Naive B cell (primary cell): Measurements from ENCODE around the gene TXK. TPM values are rescaled to one million over a fixed set of nuclear protein-coding genes. Genes with fewer than 3 reads are reported as not detected.

Source experiments
- ATAC-seq, 2 donors: fragments of 150-1000 bp; cut with Tn5 transposase; 2 replicates each; pipeline ENCODE4 v1.10.0; 2021; ENCODE audit warnings: low read depth in 2 of 2, mild to moderate bottlenecking in 2 of 2, moderate library complexity in 2 of 2
- DNase-seq: peaks from one replicate; pipeline ENCODE4 v3.0.0; 2022
- H3K27ac Mint-ChIP-seq, 6 donors: one replicate each; pipeline ENCODE4 v1.8.0; 2020 to 2022; ENCODE audit warnings: mild to moderate bottlenecking in 6 of 6, mixed read lengths in 6 of 6, moderate library complexity in 5 of 6, inconsistent platforms in 2 of 6
- H3K27me3 Mint-ChIP-seq, 3 donors: one replicate each; pipeline ENCODE4 v1.8.0; 2021 to 2022; ENCODE audit warnings: mixed read lengths in 3 of 3, mild to moderate bottlenecking in 1 of 3
- H3K36me3 Mint-ChIP-seq, 2 donors: one replicate each; pipeline ENCODE4 v1.8.0; 2020 to 2022; ENCODE audit warnings: mixed read lengths in 2 of 2, inconsistent platforms in 1 of 2, mild to moderate bottlenecking in 1 of 2
- H3K4me1 Mint-ChIP-seq, 3 donors: one replicate each; pipeline ENCODE4 v1.8.0; 2020 to 2022; ENCODE audit warnings: mixed read lengths in 3 of 3, inconsistent platforms in 1 of 3, mild to moderate bottlenecking in 1 of 3, moderate library complexity in 1 of 3
- H3K4me3 Mint-ChIP-seq, 8 donors: one replicate each; pipeline ENCODE4 v1.8.0; 2020 to 2022; ENCODE audit warnings: mild to moderate bottlenecking in 8 of 8, mixed read lengths in 8 of 8, moderate library complexity in 8 of 8, inconsistent platforms in 2 of 8
- H3K9me3 Mint-ChIP-seq, 7 donors: one replicate each; pipeline ENCODE4 v1.8.0; 2020 to 2022; ENCODE audit warnings: mixed read lengths in 7 of 7, mild to moderate bottlenecking in 5 of 7, inconsistent platforms in 2 of 7, moderate library complexity in 1 of 7
- polyA plus RNA-seq, 6 donors: library from polyadenylated mRNA; unstranded; fragments of 300-500 nt; fragmentation: Illumina TruSeq; gene quantifications; one replicate each; pipeline ENCODE4 v1.2.3, GENCODE V29; 2021; ENCODE audit warnings: low read depth in 6 of 6

TXK gene
- polyA plus RNA-seq, 6 donors from 2014 or later = 0.13 to 0.53 (median 0.39) TPM

DNA sequence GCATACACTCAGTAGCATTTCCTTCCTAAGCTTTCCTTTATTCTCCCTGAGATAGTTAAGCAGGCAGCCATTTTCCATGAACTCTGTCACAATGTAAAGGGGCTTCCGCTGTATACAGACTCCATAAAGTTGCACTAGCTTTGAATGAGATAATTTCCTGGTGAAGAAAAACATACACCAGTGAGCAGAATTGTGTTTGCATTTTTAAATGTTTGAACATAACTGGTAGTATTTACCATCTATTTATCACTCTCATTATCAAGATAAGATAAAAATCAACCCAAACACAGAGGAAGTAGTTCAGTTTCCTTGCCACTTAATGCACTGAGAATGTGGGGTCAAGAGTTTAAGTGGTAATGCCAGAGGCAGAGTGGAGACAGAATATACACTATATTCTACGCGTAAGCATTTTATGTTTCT is 54.1 kb downstream of the TXK start:
- Mint-ChIP-seq H3K9me3 (no peaks in the 10 kb centered on the region), H3K36me3 (no peaks in the 10 kb centered on the region), H3K4me1 (peaks cover 0 to 6% (median 0%) of the 10 kb centered on the region in 3 donors), H3K27me3 (peaks cover 0 to 15% (median 11%) of the 10 kb centered on the region in 3 donors), H3K27ac (peak overlapping the region in 1 of 6 donors; percentile 10), H3K4me3 (no peak overlapping the region)
- ATAC-seq = no peak
- DNase-seq = no peak

DNA sequence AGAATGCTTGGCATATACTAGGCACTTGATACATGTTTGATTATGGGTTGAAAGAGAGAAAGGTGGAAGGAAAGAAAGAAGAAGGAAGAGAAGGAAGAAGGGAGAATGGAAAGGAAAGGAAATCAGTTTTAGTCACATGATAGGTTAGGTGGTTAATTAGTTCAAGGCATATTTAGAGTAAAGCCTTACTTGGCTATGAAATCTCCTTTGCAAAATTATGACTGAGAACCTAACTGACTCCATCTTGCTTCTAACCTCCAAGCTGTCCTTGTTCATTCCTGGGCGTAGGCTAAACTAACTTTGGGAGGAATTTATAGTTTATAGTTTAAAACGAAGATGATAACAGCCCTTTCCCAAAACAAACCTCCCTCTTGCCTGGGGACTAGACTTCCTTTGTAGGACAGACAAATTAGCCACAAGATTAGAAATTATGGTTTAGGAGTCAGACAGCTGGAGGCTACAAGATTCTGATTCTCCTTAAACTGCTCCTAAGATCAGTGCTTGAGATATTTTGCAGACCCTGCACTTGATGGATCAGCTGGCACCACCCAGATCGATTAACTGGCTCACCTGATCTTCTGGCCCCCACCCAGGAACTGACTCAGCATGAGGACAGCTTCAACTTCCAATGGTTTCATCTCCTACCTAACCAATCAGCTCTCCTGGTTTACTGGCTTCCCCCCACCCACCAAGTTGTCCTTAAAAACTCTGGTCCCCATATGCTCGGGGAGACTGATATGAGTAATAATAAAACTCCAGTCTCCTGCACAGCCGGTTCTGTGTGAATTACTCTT is 55.0 kb downstream of the TXK start:
- DNase-seq = no peak
- Mint-ChIP-seq H3K4me3 (no peak overlapping the region), H3K27me3 (peaks cover 0 to 15% (median 11%) of the 10 kb centered on the region in 3 donors), H3K9me3 (no peaks in the 10 kb centered on the region), H3K27ac (no peak overlapping the region), H3K4me1 (peaks cover 0 to 6% (median 0%) of the 10 kb centered on the region in 3 donors), H3K36me3 (no peaks in the 10 kb centered on the region)
- no peak for ATAC-seq

DNA sequence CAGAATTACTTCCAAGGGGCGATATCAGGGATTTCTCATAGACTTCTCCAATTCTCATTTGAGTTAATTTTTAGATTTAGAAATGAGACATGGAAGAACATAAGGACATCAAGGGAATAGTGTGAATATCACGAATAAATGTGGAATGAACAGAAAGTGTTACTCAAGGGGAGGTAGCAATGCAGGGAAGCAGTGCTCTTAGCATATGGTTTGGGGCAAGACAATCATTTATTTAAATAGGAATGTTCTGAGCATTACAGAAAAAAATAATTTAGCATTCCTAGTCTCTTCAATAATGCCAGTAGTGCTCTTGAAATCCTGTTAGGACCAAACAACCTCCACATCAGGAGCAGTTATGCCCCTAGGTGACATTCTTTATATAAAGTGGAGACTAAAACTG is 55.6 kb downstream of the TXK start:
- no peak overlapping the region for H3K27ac Mint-ChIP-seq
- H3K4me3 Mint-ChIP-seq = no peak overlapping the region
- H3K4me1 Mint-ChIP-seq = peaks cover 0 to 6% (median 0%) of the 10 kb centered on the region in 3 donors
- H3K27me3 Mint-ChIP-seq = peaks cover 0 to 15% (median 11%) of the 10 kb centered on the region in 3 donors
- no peaks in the 10 kb centered on the region for H3K36me3 Mint-ChIP-seq
- H3K9me3 Mint-ChIP-seq = no peaks in the 10 kb centered on the region
- no peak for ATAC-seq
- no peak for DNase-seq

DNA sequence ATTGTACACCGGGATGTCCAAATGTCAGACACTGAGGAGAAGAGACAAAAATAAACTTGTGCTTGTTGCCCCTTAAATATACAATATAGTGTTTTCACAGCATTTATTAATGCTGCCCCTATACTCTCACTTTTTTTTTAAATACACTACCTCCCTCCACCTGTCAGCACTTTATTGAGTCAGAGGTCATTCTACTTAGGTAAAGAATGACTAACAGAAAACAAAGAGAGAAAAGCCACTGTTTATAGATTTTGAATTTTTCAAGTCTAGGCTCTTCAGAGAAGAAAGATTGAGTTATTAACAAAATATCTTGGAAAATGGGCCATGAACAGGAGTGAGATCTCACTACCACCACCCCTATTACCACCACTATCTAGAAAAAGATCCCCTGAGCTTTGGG is 59.4 kb downstream of the TXK start:
- no peaks in the 10 kb centered on the region for H3K4me1 Mint-ChIP-seq
- DNase-seq (no peak), ATAC-seq (no peak)
- no peaks in the 10 kb centered on the region for H3K27me3 Mint-ChIP-seq
- H3K9me3 Mint-ChIP-seq = no peaks in the 10 kb centered on the region
- H3K4me3 Mint-ChIP-seq = no peak overlapping the region
- peak overlapping the region in 2 of 6 donors; percentile 10 to 26 for H3K27ac Mint-ChIP-seq
- peaks cover 0 to 4% of the 10 kb centered on the region in 2 donors for H3K36me3 Mint-ChIP-seq

DNA sequence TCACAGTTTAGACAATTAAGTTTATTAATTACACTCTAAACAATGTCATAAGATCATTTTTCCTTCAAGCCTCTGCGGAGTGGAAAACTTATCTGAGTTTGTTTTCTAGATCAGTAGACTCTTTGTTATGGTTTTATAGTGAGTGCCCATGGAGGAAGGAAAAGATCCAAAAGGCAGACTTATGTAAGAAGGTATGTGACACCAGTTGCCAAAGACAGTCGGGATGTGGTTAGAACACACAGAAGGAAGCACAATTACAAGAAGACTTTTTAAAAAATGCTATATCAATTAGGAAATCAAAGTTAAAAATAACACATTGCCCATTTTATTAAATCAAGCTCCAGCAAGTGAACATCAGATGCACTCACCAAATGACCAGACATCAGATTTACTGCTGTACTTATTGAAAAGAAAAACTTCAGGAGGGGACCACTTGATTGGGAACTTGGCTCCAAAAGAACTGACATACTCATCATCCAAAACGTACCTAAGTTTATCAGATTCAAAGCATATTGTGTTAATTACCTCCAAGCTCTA is 60.4 kb downstream of the TXK start:
- Mint-ChIP-seq H3K27ac (no peak overlapping the region), H3K36me3 (peaks cover 0 to 4% of the 10 kb centered on the region in 2 donors), H3K4me3 (no peak overlapping the region), H3K27me3 (no peaks in the 10 kb centered on the region), H3K9me3 (no peaks in the 10 kb centered on the region), H3K4me1 (no peaks in the 10 kb centered on the region)
- DNase-seq (no peak), ATAC-seq (no peak)

- Mint-ChIP-seq H3K4me1 (no peaks in the 10 kb centered on the region), H3K4me3 (no peak overlapping the region), H3K36me3 (peaks cover 0 to 4% of the 10 kb centered on the region in 2 donors), H3K27me3 (peaks cover 0 to under 1% (median 0%) of the 10 kb centered on the region in 3 donors), H3K27ac (no peak overlapping the region), H3K9me3 (no peaks in the 10 kb centered on the region)
- ATAC-seq (no peak), DNase-seq (no peak)
Measured at GRCh38 chr4:48071191-48071590, 62.9 kb downstream of the TXK start.

- Mint-ChIP-seq H3K36me3 (peaks cover 0 to 4% of the 10 kb centered on the region in 2 donors), H3K9me3 (no peaks in the 10 kb centered on the region), H3K4me3 (no peak overlapping the region), H3K27me3 (peaks cover 0 to 4% (median 0%) of the 10 kb centered on the region in 3 donors), H3K27ac (no peak overlapping the region), H3K4me1 (peaks cover 0 to 1% (median 0%) of the 10 kb centered on the region in 3 donors)
- no peak for ATAC-seq
- DNase-seq = no peak
Measured at GRCh38 chr4:48069026-48069425, 65.0 kb downstream of the TXK start.

GRCh38 chr4:48068182-48068581 is 65.9 kb downstream of the TXK start:
- Mint-ChIP-seq H3K27me3 (peaks cover 0 to 4% (median 0%) of the 10 kb centered on the region in 3 donors), H3K27ac (no peak overlapping the region), H3K4me1 (peaks cover 0 to 1% (median 0%) of the 10 kb centered on the region in 3 donors), H3K9me3 (no peaks in the 10 kb centered on the region), H3K4me3 (no peak overlapping the region), H3K36me3 (peaks cover 0 to 4% of the 10 kb centered on the region in 2 donors)
- DNase-seq (no peak), ATAC-seq (no peak)

DNA sequence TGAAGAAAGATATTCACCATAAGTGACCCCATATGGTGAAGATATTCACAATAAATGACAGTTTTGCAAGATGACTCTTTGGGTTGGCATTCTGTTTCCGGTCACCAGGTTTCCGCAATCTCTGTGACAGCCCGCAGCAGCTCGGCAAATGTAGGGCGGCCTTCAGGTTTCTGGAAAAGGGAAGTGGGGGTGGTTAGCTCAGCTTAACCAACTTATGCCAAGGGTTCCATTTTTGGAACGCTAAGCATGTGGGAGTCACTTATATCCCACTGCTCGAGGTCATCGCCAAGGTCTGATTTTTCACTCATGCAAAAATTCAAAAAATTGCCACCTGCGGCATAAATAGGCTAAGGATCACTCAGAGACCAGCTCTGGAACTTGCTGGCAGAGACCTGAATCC is 66.5 kb downstream of the TXK start:
- Mint-ChIP-seq H3K4me3 (no peak overlapping the region), H3K27ac (no peak overlapping the region), H3K27me3 (peaks cover 0 to 4% (median 0%) of the 10 kb centered on the region in 3 donors), H3K4me1 (peaks cover 0 to 1% (median 0%) of the 10 kb centered on the region in 3 donors), H3K36me3 (peaks cover 0 to 3% of the 10 kb centered on the region in 2 donors), H3K9me3 (peaks cover 0 to 3% (median 0%) of the 10 kb centered on the region in 7 donors)
- no peak for DNase-seq
- no peak for ATAC-seq

DNA sequence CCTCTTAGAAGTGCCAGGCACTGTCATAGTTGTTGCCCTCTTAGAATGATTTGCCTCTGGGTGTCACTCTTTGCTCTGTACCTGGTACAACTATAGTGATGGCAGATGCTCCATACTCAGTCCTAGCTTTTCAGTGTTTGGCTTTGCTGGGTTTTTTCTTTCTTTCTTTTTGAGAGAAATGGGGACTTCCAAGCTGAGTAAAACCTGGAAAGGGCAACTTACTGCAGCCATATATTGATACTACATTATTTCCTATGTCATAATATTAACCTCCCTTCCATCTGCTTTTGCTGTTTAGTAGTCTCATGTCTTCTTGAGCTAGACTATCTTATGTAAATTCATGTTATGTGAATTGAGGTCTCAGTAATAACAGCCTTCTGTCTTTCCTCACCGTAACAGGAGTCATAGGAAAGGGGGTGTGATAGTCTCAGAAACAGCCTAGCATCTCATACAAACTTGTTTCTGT is 68.4 kb downstream of the TXK start:
- peak overlapping the region in 1 of 6 donors; percentile 65 for H3K27ac Mint-ChIP-seq
- peaks cover 1 to 20% (median 5%) of the 10 kb centered on the region in 3 donors for H3K27me3 Mint-ChIP-seq
- DNase-seq (no peak), ATAC-seq (no peak)
- peaks cover 0 to 1% (median 0%) of the 10 kb centered on the region in 3 donors for H3K4me1 Mint-ChIP-seq
- peaks cover 0 to 5% of the 10 kb centered on the region in 2 donors for H3K36me3 Mint-ChIP-seq
- H3K9me3 Mint-ChIP-seq = peaks cover 0 to 10% (median 4%) of the 10 kb centered on the region in 7 donors
- no peak overlapping the region for H3K4me3 Mint-ChIP-seq

DNA sequence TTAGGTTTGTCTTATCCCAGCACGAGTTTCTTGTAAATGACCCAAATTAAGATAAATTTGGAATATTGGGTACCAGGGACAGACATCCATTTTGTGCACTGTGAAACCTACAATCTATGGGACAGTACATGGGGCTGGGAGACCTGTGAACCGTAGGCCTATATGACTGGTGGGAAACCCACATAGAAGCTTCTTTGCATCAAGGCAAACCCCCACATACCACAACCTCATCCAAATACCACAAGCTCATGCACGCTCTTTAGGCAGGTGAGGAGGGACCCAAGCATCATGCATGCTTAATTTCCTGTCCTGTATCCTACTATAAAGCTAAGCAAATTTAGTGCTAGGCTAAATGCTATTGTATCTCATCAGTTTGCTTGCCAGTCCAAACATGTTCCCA is 69.7 kb downstream of the TXK start:
- peaks cover 0 to 1% (median 0%) of the 10 kb centered on the region in 3 donors for H3K4me1 Mint-ChIP-seq
- H3K36me3 Mint-ChIP-seq = peaks cover 3 to 8% of the 10 kb centered on the region in 2 donors
- H3K27me3 Mint-ChIP-seq = peaks cover 13 to 33% (median 18%) of the 10 kb centered on the region in 3 donors
- no peak overlapping the region for H3K4me3 Mint-ChIP-seq
- ATAC-seq = peak; percentile 27 to 28
- peak overlapping the region in 1 of 6 donors; percentile 57 for H3K27ac Mint-ChIP-seq
- H3K9me3 Mint-ChIP-seq = peaks cover 0 to 14% (median 4%) of the 10 kb centered on the region in 7 donors
- DNase-seq = no peak

DNA sequence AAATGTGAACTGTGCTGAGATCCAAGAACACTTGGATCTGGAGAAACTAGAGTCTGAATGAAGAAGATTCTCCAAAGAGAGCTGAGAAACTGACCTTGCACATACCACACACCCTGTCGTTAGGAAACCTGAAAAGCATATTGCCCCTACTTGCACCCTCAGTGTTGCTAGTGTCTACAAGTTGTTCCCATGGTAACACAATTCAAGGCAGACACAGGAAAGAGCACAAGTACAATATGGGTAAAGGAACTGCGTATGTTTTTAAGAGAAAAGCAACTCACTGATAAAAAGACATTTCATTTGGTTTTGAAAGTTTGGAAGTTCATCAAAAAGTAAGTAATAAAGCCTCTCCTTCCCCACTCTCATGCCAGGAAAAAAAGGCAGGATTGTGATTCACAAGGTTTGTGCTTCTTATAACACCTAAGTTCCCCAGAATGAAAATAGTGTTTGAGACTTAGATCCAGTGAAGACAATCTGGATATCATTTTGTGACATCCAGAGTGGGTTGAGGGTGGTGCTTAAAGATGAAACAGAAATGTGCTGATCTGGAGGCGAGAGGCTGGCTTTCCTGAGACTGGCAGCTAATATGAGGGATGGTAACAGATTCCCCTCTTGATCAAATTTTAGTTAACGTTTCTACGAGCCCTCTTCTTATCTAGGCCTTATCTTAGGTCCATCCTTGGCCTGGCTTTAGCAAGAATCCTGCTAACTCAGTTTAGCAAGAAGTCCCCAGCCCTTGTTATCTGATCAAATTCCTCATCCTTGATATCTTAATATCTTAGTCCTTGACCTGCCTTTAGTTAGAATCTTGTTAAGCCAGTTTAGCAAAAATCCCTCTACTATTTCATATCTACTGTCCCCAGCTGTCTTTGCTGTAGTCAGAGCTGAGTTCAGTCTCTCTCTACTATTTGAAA is 75.2 kb downstream of the TXK start:
- ATAC-seq (no peak), DNase-seq (no peak)
- Mint-ChIP-seq H3K27ac (peak overlapping the region in 1 of 6 donors; percentile 11), H3K36me3 (peaks cover 3 to 8% of the 10 kb centered on the region in 2 donors), H3K9me3 (peaks cover 0 to 15% (median 4%) of the 10 kb centered on the region in 7 donors), H3K4me3 (no peak overlapping the region), H3K27me3 (peaks cover 25 to 40% (median 29%) of the 10 kb centered on the region in 3 donors), H3K4me1 (no peaks in the 10 kb centered on the region)

- no peak overlapping the region for H3K4me3 Mint-ChIP-seq
- ATAC-seq (no peak), DNase-seq (no peak)
- H3K9me3 Mint-ChIP-seq = no peaks in the 10 kb centered on the region
- peaks cover 28 to 39% (median 37%) of the 10 kb centered on the region in 3 donors for H3K4me1 Mint-ChIP-seq
- no peak overlapping the region for H3K27ac Mint-ChIP-seq
- H3K27me3 Mint-ChIP-seq = peaks cover 8 to 15% (median 11%) of the 10 kb centered on the region in 3 donors
- H3K36me3 Mint-ChIP-seq = peaks cover 0 to 6% of the 10 kb centered on the region in 2 donors
Measured at GRCh38 chr4:48051078-48051477, 83.0 kb downstream of the TXK start.
